GM23338 (cell line): ENCODE measurements around the gene OR13G1. TPM values are rescaled to one million over a fixed set of nuclear protein-coding genes. Genes with fewer than 3 reads are reported as not detected.
"Not testable (repeated sequence)": the region's sequence is repeated elsewhere in the genome, so short reads cannot be mapped to it uniquely, and the experiment has no call there.

Experiments
- ATAC-seq: fragments of 200-7000 bp; cut with Tn5 transposase; 3 replicates; pipeline ENCODE4 v1.9.1; 2020
- DNase-seq: peaks from one replicate; pipeline ENCODE4 v3.0.0-alpha.2; 2015; ENCODE audit warnings: low spot score
- H2AFZ ChIP-seq: fragments of 200-600 bp; sonication (generic); 2 replicates; pipeline ENCODE4 v1.8.0; 2016; ENCODE audit warnings: antibody characterized with exemption, mild to moderate bottlenecking, moderate library complexity
- H3F3A ChIP-seq: fragments of 200-600 bp; sonication (generic); replicated peaks from 2 replicates; pipeline ENCODE4 v1.8.0; 2017; ENCODE audit warnings: antibody characterized with exemption, mixed run types, low read depth
- H3K27ac ChIP-seq: fragments of 200-600 bp; sonication (generic); 2 replicates; pipeline ENCODE4 v1.6.1; 2016; ENCODE audit warnings: low read depth
- H3K27me3 ChIP-seq: fragments of 200-600 bp; sonication (generic); 2 replicates; pipeline ENCODE4 v1.8.0; 2016; ENCODE audit warnings: mild to moderate bottlenecking, mixed run types, moderate library complexity; ENCODE audit not compliant: insufficient read depth
- H3K36me3 ChIP-seq: fragments of 200-600 bp; sonication (generic); 2 replicates; pipeline ENCODE4 v1.8.0; 2016; ENCODE audit warnings: mild to moderate bottlenecking; ENCODE audit not compliant: insufficient read depth
- H3K4me1 ChIP-seq: fragments of 200-600 bp; sonication (generic); 2 replicates; pipeline ENCODE4 v1.8.0; 2016; ENCODE audit warnings: mild to moderate bottlenecking, moderate library complexity; ENCODE audit not compliant: insufficient read depth
- H3K4me2 ChIP-seq: fragments of 200-600 bp; sonication (generic); 2 replicates; pipeline ENCODE4 v1.7.1; 2017; ENCODE audit warnings: mixed run types
- H3K4me3 ChIP-seq: fragments of 200-600 bp; sonication (generic); 2 replicates; pipeline ENCODE4 v1.6.1; 2016; ENCODE audit warnings: mixed run types
- H3K79me2 ChIP-seq: fragments of 200-600 bp; sonication (generic); replicated peaks from 2 replicates; pipeline ENCODE4 v1.8.0; 2017; ENCODE audit warnings: mild to moderate bottlenecking; ENCODE audit not compliant: insufficient read depth
- H3K9me2 ChIP-seq: fragments of 200-600 bp; sonication (generic); 2 replicates; pipeline ENCODE4 v1.8.0; 2017; ENCODE audit not compliant: insufficient read depth
- H4K20me1 ChIP-seq: fragments of 200-600 bp; sonication (generic); replicated peaks from 2 replicates; pipeline ENCODE4 v1.8.0; 2017; ENCODE audit warnings: mild to moderate bottlenecking; ENCODE audit not compliant: insufficient read depth
- H3K27ac Mint-ChIP-seq: 2 replicates; pipeline ENCODE4 v1.8.0; 2020; ENCODE audit warnings: inconsistent platforms, mild to moderate bottlenecking, moderate library complexity, mixed read lengths
- H3K27me3 Mint-ChIP-seq: 3 replicates; pipeline ENCODE4 v1.8.0; 2022; ENCODE audit warnings: low read depth, mild to moderate bottlenecking, moderate library complexity, mixed read lengths, inconsistent platforms; ENCODE audit not compliant: insufficient read depth, poor library complexity
- H3K36me3 Mint-ChIP-seq: 3 replicates; pipeline ENCODE4 v1.8.0; 2021; ENCODE audit warnings: low read depth, mild to moderate bottlenecking, inconsistent platforms, moderate library complexity, mixed read lengths
- H3K4me1 Mint-ChIP-seq: 3 replicates; pipeline ENCODE4 v1.8.0; 2020; ENCODE audit warnings: mild to moderate bottlenecking, inconsistent platforms, mixed read lengths
- H3K4me3 Mint-ChIP-seq: 3 replicates; pipeline ENCODE4 v1.8.0; 2021; ENCODE audit warnings: moderate library complexity, mild to moderate bottlenecking, inconsistent platforms, mixed read lengths
- H3K9me3 Mint-ChIP-seq: 3 replicates; pipeline ENCODE4 v1.8.0; 2020; ENCODE audit warnings: moderate library complexity, mild to moderate bottlenecking, inconsistent platforms, mixed read lengths
- EZH2phosphoT487 ChIP-seq: fragments of 200-600 bp; sonication (generic); IDR thresholded peaks from one replicate; pipeline ENCODE4 v1.8.1; 2018; ENCODE audit warnings: antibody characterized with exemption; ENCODE audit not compliant: unreplicated experiment
- REST ChIP-seq: IDR thresholded peaks from one replicate; pipeline ENCODE4 v1.6.1; 2018; ENCODE audit warnings: antibody characterized with exemption; ENCODE audit not compliant: unreplicated experiment
- ZNF114 ChIP-seq: fragments of 250-450 bp; sonication (Bioruptor Pico); IDR thresholded peaks from 2 replicates; pipeline ENCODE4 v1.5.0; 2020; ENCODE audit warnings: mild to moderate bottlenecking, moderate library complexity
- polyA plus RNA-seq: library from polyadenylated mRNA; unstranded; fragments of >200 nt; fragmentation: Nextera tagmentation; extraction: Ambion mirVana; gene quantifications from 2 replicates; pipeline ENCODE4 v1.2.1, GENCODE V29; 2016
- total RNA-seq: library from RNA; depleted of rRNA; stranded (reverse); fragments of >200 nt; shearing (Covaris generic); gene quantifications from 2 replicates; pipeline ENCODE4 v1.2.3, GENCODE V29; 2014
- TF ChIP-seq, protein P1 (sequence below): IDR thresholded peaks from 2 replicates; pipeline ENCODE4 v1.6.1; 2016; ENCODE audit warnings: antibody characterized with exemption

OR13G1 gene
- total and polyA plus RNA-seq, 2 experiments from 2014 or later: not detected

DNA sequence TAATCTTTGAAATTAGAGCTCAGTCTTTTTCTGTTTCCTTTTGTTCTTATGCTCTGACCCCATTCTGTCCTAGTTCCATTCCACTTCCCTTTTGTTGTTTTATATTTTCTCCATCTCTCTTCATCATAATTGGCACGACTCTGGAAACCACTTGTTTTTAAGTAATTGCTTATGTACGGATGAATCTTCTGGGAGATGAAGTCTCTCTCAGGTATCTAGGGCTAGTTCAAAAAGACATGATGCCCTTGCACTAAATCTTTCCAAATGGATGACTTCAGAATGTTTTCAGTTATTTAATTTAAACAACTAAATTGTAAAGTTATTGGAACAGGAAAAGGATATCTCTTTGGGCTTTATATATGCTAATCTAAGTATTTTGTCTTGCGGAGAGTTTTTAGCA, 37.0 kb upstream of the OR13G1 start, which contains the start of gene OR6F1 (continued):
- no peak for TF ChIP-seq REST

DNA sequence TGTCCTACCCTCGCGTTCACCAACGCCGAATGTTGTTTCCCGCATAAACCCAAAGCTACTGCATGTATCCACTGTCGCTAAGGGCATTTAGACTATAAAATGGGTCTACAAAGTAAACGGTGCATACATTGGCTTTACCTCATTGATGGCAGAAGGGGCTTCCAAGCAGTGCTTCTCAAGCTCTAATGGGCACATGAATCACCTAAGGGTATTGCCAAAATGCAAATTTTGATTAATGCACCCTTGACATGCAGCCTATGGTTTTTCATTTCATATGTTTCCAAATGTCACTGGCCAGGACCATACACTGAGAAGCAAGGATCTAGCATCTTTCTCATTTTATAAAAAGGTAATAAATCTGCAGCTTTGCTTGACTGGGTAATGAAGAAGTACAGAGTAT, 34.2 kb upstream of the OR13G1 start:
- no peak overlapping the region for H2AFZ ChIP-seq
- DNase-seq (no peak), ATAC-seq (no peak)
- no peaks in the 10 kb centered on the region for H3F3A ChIP-seq
- H3K4me3 ChIP-seq: no peak overlapping the region
- Mint-ChIP-seq H3K9me3 (peaks cover 66% of the 10 kb centered on the region), H3K4me3 (no peak overlapping the region), H3K27ac (no peak overlapping the region), H3K4me1 (no peaks in the 10 kb centered on the region), H3K27me3 (no peaks in the 10 kb centered on the region), H3K36me3 (peaks cover 4% of the 10 kb centered on the region; the same call in 1 of the 3 replicates)
- no peaks in the 10 kb centered on the region for H3K9me2 ChIP-seq
- H4K20me1 ChIP-seq: no peaks in the 10 kb centered on the region
- no peaks in the 10 kb centered on the region for H3K79me2 ChIP-seq
- no peaks in the 10 kb centered on the region for H3K36me3 ChIP-seq
- TF ChIP-seq ZNF114 (CRISPR knock-in tag) (no peak), EZH2phosphoT487 (no peak)
- TF ChIP-seq, protein P1, sequence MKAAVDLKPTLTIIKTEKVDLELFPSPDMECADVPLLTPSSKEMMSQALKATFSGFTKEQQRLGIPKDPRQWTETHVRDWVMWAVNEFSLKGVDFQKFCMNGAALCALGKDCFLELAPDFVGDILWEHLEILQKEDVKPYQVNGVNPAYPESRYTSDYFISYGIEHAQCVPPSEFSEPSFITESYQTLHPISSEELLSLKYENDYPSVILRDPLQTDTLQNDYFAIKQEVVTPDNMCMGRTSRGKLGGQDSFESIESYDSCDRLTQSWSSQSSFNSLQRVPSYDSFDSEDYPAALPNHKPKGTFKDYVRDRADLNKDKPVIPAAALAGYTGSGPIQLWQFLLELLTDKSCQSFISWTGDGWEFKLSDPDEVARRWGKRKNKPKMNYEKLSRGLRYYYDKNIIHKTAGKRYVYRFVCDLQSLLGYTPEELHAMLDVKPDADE: no peak
- H3K27me3 ChIP-seq: no peaks in the 10 kb centered on the region
- H3K4me2 ChIP-seq: no peak overlapping the region
- H3K4me1 ChIP-seq: no peaks in the 10 kb centered on the region
- no peak overlapping the region for H3K27ac ChIP-seq

DNA sequence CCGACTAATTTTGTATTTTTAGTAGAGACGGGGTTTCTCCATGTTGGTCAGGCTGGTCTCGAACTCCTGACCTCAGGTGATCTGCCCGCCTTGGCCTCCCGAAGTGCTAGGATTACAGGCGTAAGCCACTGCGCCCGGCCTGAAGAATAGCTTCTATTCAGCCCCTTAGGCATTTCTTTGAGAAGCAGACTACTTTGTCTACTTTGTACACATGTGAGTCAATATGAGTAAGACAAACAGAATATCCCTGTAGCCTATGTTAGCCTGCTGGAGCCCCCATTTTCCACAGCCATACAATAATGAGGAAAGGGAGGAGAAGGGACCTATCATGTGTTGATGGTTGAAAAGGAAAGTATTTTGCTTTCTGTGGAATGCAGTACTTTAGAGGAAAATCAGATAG, 31.1 kb upstream of the OR13G1 start:
- not testable (repeated sequence) for H3K4me3 Mint-ChIP-seq, H3F3A ChIP-seq, H3K9me2 ChIP-seq, H2AFZ ChIP-seq, H3K4me3 ChIP-seq, H3K79me2 ChIP-seq, H3K36me3 Mint-ChIP-seq, H3K27ac ChIP-seq, H3K4me1 Mint-ChIP-seq, H3K27ac Mint-ChIP-seq, H3K4me2 ChIP-seq, H3K27me3 Mint-ChIP-seq, H3K4me1 ChIP-seq, DNase-seq, H4K20me1 ChIP-seq, ATAC-seq, H3K27me3 ChIP-seq, H3K36me3 ChIP-seq
- peaks cover 70% of the 10 kb centered on the region for H3K9me3 Mint-ChIP-seq
